Activated B cell treated with CpG ODN at 0.5 μM for 24 hours (primary cell): ENCODE results near the gene ABI3BP. TPM values are rescaled to one million over a fixed set of nuclear protein-coding genes. Genes with fewer than 3 reads are reported as not detected.

Experiments
- ATAC-seq: fragments of 200-7000 bp; cut with Tn5 transposase; one replicate; pipeline ENCODE4 v1.10.0; 2021; ENCODE audit warnings: low read depth, mild to moderate bottlenecking, moderate library complexity
- CTCF ChIA-PET: fragments of 350-600 bp; sonication (Branson Sonifier 250); formaldehyde crosslinking; loops from one replicate; lab custom pipeline; 2021; ENCODE audit warnings: antibody characterized with exemption; lab: Charles Lee
- POLR2A ChIA-PET: fragments of 350-600 bp; sonication (Branson Sonifier 250); formaldehyde crosslinking; loops from one replicate; lab custom pipeline; 2021; ENCODE audit warnings: antibody characterized with exemption; lab: Charles Lee
- DNase-seq: peaks from one replicate; pipeline ENCODE4 v3.0.0; 2022
- H3K27ac Mint-ChIP-seq: one replicate; pipeline ENCODE4 v1.8.0; 2020; ENCODE audit warnings: mixed read lengths
- H3K27me3 Mint-ChIP-seq: one replicate; pipeline ENCODE4 v1.8.0; 2021; ENCODE audit warnings: mixed read lengths
- H3K36me3 Mint-ChIP-seq: one replicate; pipeline ENCODE4 v1.8.0; 2021; ENCODE audit warnings: low read depth, mixed read lengths
- H3K4me1 Mint-ChIP-seq: one replicate; pipeline ENCODE4 v1.8.0; 2021; ENCODE audit warnings: mixed read lengths
- H3K4me3 Mint-ChIP-seq: one replicate; pipeline ENCODE4 v1.8.0; 2020; ENCODE audit warnings: mild to moderate bottlenecking, mixed read lengths
- H3K9me3 Mint-ChIP-seq: one replicate; pipeline ENCODE4 v1.8.0; 2020; ENCODE audit warnings: mixed read lengths
- CTCF ChIP-seq: fragments of 200-600 bp; IDR thresholded peaks from one replicate; pipeline ENCODE4 v1.8.0; 2022; ENCODE audit warnings: antibody characterized with exemption, mild to moderate bottlenecking
- intact Hi-C: fragments of 100-400 bp; cut with micrococcal nuclease; formaldehyde crosslinking; loops from one replicate; pipeline ENCODE4 v1.15.1; 2024
- total RNA-seq: library from RNA; stranded (reverse); gene quantifications from 2 replicates; pipeline ENCODE4 v1.2.3, GENCODE V29; 2022

Gene ABI3BP
- total RNA-seq, 1 donor from 2014 or later, result not detected

DNA sequence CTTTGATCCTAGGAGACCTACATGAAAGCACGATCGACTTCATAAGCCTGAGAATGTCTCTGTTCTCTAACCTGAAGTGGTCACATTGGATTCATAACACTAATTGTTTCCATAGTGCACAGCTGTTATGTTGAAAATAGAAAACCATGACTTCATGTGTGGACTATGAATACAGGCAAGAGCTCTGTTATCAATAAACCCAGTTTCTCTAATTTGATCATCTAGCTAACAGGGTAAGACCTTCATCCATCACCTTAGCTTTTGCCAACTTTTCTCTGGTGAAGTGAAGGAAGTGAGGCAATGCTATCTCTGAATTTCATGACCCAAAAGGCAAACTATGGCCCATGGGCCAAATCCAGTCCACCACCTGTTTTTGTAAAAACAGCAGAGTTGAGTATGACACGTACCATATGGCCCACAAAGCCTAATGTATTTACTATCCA is 27.2 kb downstream of the ABI3BP start:
- Mint-ChIP-seq H3K4me3 (no peak overlapping the region), H3K36me3 (no peaks in the 10 kb centered on the region), H3K9me3 (peaks cover 3% of the 10 kb centered on the region), H3K27me3 (no peaks in the 10 kb centered on the region), H3K4me1 (no peaks in the 10 kb centered on the region), H3K27ac (no peak overlapping the region)
- ATAC-seq (no peak), DNase-seq (no peak)
- no peak for TF ChIP-seq CTCF
- ChIA-PET CTCF (no interaction called here), POLR2A (no interaction called here)
- intact Hi-C loops, result no loop called here

GRCh38 chr3:100963041-100963440 is 30.2 kb downstream of the ABI3BP start:
- CTCF ChIA-PET, result no interaction called here
- peaks cover 9% of the 10 kb centered on the region for H3K9me3 Mint-ChIP-seq
- H3K4me3 Mint-ChIP-seq, result no peak overlapping the region
- no peaks in the 10 kb centered on the region for H3K27me3 Mint-ChIP-seq
- no peaks in the 10 kb centered on the region for H3K4me1 Mint-ChIP-seq
- H3K36me3 Mint-ChIP-seq, result no peaks in the 10 kb centered on the region
- no peak overlapping the region for H3K27ac Mint-ChIP-seq
- ATAC-seq (no peak), DNase-seq (no peak)
- intact Hi-C loops, result no loop called here
- POLR2A ChIA-PET, result no interaction called here
- no peak for TF ChIP-seq CTCF

DNA sequence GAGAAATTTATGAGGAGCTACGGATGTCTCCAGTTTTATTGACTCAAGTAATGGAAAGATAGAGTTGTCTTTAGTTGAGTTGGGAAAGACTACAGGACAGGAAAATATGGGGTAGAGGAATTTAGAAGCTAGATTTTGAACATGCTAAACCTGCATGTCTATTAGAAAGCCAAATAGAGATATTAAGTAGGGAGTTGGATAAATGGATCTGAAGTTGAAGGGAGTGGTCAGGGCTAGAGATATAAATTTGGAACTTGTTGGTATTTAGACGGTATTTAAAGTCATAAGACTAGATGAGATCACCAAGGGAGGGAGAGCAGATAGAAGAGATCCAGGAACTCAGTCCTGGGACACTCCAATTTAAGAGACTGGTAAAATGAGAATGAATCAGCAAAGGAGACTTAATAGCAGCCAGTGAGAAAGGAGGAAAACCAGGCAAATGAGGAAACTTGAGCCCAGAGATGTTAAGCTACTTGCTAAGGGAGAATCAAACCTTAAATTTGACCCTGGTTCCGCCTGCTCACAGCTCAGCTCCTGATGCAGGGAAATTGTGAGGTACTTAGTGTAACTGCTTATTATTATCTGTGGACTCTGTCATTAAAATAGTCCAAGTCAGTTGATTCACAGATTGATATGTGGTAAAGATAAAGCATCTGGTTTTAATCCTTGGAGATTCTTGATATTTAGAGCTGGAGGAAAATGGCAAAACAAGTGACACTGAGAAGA is 35.8 kb downstream of the ABI3BP start:
- intact Hi-C loops, result no loop called here
- POLR2A ChIA-PET, result no interaction called here
- ATAC-seq, result no peak
- Mint-ChIP-seq H3K27me3 (no peaks in the 10 kb centered on the region), H3K4me1 (no peaks in the 10 kb centered on the region), H3K9me3 (peaks cover 6% of the 10 kb centered on the region), H3K4me3 (no peak overlapping the region), H3K27ac (no peak overlapping the region), H3K36me3 (no peaks in the 10 kb centered on the region)
- TF ChIP-seq CTCF, result no peak
- CTCF ChIA-PET, result no interaction called here
- no peak for DNase-seq

DNA sequence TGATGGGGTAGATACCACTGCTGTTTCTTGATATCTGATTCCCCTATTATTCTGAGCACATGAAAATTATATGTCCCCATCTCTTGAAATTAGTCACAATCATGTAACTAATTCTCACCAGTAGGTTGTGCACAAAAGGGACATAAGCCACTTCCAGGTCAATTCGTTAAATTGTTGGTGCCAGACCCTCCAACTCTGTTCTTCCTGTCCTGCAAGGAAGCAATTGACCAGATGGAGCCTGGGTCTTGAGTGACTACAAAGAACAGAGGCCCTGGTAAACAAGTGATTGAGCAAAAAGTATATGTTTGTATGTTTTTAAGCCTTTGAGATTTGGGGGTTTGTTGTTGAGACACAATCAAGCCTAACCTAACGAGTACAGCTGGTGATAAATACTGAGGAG is 36.9 kb downstream of the ABI3BP start:
- Mint-ChIP-seq H3K27ac (no peak overlapping the region), H3K36me3 (no peaks in the 10 kb centered on the region), H3K4me1 (no peaks in the 10 kb centered on the region), H3K9me3 (peaks cover 6% of the 10 kb centered on the region), H3K4me3 (no peak overlapping the region), H3K27me3 (no peaks in the 10 kb centered on the region)
- ChIA-PET POLR2A (no interaction called here), CTCF (no interaction called here)
- TF ChIP-seq CTCF, result no peak
- ATAC-seq (no peak), DNase-seq (no peak)
- intact Hi-C loops, result no loop called here

GRCh38 chr3:100954990-100955389 is 38.2 kb downstream of the ABI3BP start:
- DNase-seq (no peak), ATAC-seq (no peak)
- intact Hi-C loops, result no loop called here
- no peak for TF ChIP-seq CTCF
- ChIA-PET CTCF (no interaction called here), POLR2A (no interaction called here)
- Mint-ChIP-seq H3K36me3 (no peaks in the 10 kb centered on the region), H3K4me3 (no peak overlapping the region), H3K9me3 (peaks cover 3% of the 10 kb centered on the region), H3K27ac (no peak overlapping the region), H3K27me3 (peaks cover 3% of the 10 kb centered on the region), H3K4me1 (no peaks in the 10 kb centered on the region)
